Measurements from ENCODE around the gene MRPL40. TPM values are rescaled to one million over a fixed set of nuclear protein-coding genes. Genes with fewer than 3 reads are reported as not detected.

The MRPL40 gene
- total and polyA plus RNA-seq, 10 of the 15 experiments (the other 5 are each of a cell fraction or from before 2014, with no cell fraction given): 41.2 to 207 (median 69.1) TPM

DNA sequence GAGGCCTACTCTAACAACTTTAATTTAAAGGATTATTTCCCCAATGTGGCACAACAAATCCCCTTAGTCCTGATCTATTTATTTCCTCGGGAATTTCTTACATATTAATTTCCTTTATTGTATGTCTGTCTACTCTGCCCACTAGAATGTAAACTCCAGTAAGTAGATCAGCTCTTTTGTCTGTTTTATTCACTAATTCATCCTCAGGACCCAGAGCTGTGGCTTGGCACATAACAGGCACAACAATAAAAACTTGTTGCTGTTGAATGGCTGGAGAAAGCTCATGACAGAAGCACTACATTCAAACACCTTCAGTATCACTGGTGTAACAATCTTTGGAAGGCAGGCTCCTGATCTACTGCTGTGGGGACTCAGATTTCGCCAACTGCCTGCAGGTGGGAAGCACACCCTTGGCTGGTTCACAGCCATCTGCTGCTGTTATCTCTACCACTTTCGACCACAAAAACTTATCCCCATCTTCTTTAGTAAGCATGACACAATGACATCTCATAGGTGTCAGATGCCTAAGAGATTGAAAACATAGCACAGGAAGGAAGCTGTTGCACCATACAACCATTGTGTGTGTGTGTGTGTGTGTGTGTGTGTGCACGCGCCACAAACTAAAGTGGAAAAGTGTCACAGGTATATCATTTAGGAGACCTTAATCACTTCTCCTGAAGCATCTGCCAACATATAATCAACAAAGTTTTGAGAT is 12.7 kb upstream of the MRPL40 start (continued):
- TF ChIP-seq, protein P1, sequence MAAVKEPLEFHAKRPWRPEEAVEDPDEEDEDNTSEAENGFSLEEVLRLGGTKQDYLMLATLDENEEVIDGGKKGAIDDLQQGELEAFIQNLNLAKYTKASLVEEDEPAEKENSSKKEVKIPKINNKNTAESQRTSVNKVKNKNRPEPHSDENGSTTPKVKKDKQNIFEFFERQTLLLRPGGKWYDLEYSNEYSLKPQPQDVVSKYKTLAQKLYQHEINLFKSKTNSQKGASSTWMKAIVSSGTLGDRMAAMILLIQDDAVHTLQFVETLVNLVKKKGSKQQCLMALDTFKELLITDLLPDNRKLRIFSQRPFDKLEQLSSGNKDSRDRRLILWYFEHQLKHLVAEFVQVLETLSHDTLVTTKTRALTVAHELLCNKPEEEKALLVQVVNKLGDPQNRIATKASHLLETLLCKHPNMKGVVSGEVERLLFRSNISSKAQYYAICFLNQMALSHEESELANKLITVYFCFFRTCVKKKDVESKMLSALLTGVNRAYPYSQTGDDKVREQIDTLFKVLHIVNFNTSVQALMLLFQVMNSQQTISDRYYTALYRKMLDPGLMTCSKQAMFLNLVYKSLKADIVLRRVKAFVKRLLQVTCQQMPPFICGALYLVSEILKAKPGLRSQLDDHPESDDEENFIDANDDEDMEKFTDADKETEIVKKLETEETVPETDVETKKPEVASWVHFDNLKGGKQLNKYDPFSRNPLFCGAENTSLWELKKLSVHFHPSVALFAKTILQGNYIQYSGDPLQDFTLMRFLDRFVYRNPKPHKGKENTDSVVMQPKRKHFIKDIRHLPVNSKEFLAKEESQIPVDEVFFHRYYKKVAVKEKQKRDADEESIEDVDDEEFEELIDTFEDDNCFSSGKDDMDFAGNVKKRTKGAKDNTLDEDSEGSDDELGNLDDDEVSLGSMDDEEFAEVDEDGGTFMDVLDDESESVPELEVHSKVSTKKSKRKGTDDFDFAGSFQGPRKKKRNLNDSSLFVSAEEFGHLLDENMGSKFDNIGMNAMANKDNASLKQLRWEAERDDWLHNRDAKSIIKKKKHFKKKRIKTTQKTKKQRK (IDR thresholded peaks at IDR 0.05; ENCODE audit: low read depth, low read length): no peak
- no peak for TF ChIP-seq RAD51 (IDR thresholded peaks at IDR 0.05)
- TF ChIP-seq MEF2A (IDR thresholded peaks at IDR 0.05; ENCODE audit: insufficient read depth, low read depth, low read length): no peak
- TF ChIP-seq, protein P2, sequence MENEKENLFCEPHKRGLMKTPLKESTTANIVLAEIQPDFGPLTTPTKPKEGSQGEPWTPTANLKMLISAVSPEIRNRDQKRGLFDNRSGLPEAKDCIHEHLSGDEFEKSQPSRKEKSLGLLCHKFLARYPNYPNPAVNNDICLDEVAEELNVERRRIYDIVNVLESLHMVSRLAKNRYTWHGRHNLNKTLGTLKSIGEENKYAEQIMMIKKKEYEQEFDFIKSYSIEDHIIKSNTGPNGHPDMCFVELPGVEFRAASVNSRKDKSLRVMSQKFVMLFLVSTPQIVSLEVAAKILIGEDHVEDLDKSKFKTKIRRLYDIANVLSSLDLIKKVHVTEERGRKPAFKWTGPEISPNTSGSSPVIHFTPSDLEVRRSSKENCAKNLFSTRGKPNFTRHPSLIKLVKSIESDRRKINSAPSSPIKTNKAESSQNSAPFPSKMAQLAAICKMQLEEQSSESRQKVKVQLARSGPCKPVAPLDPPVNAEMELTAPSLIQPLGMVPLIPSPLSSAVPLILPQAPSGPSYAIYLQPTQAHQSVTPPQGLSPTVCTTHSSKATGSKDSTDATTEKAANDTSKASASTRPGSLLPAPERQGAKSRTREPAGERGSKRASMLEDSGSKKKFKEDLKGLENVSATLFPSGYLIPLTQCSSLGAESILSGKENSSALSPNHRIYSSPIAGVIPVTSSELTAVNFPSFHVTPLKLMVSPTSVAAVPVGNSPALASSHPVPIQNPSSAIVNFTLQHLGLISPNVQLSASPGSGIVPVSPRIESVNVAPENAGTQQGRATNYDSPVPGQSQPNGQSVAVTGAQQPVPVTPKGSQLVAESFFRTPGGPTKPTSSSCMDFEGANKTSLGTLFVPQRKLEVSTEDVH (IDR thresholded peaks at IDR 0.05; ENCODE audit: low read depth, partially characterized antibody): no peak
- TF ChIP-seq JUNB (IDR thresholded peaks at IDR 0.05): no peak
- TF ChIP-seq, protein P3, sequence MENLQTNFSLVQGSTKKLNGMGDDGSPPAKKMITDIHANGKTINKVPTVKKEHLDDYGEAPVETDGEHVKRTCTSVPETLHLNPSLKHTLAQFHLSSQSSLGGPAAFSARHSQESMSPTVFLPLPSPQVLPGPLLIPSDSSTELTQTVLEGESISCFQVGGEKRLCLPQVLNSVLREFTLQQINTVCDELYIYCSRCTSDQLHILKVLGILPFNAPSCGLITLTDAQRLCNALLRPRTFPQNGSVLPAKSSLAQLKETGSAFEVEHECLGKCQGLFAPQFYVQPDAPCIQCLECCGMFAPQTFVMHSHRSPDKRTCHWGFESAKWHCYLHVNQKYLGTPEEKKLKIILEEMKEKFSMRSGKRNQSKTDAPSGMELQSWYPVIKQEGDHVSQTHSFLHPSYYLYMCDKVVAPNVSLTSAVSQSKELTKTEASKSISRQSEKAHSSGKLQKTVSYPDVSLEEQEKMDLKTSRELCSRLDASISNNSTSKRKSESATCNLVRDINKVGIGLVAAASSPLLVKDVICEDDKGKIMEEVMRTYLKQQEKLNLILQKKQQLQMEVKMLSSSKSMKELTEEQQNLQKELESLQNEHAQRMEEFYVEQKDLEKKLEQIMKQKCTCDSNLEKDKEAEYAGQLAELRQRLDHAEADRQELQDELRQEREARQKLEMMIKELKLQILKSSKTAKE (IDR thresholded peaks at IDR 0.05; ENCODE audit: low read depth, poor library complexity, severe bottlenecking): no peak
- no peak for TF ChIP-seq MXI1 (IDR thresholded peaks at IDR 0.05; ENCODE audit: low read depth, low read length)
- TF ChIP-seq, protein P4, sequence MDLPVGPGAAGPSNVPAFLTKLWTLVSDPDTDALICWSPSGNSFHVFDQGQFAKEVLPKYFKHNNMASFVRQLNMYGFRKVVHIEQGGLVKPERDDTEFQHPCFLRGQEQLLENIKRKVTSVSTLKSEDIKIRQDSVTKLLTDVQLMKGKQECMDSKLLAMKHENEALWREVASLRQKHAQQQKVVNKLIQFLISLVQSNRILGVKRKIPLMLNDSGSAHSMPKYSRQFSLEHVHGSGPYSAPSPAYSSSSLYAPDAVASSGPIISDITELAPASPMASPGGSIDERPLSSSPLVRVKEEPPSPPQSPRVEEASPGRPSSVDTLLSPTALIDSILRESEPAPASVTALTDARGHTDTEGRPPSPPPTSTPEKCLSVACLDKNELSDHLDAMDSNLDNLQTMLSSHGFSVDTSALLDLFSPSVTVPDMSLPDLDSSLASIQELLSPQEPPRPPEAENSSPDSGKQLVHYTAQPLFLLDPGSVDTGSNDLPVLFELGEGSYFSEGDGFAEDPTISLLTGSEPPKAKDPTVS (IDR thresholded peaks at IDR 0.05; ENCODE audit: low read depth, low read length): no peak
- TF ChIP-seq TCF7 (IDR thresholded peaks at IDR 0.05; ENCODE audit: borderline replicate concordance): no peak
- TF ChIP-seq PAX8 (IDR thresholded peaks at IDR 0.05): no peak
- no peak for TF ChIP-seq SUZ12 (IDR thresholded peaks at IDR 0.05; ENCODE audit: unreplicated experiment)
- TF ChIP-seq YBX1 (IDR thresholded peaks at IDR 0.05): no peak
- TF ChIP-seq NFIC (IDR thresholded peaks at IDR 0.05; ENCODE audit: low read depth, low read length): peak; percentile 32; the same call in 1 of the 2 replicates
- no peak for TF ChIP-seq SPI1 (IDR thresholded peaks at IDR 0.05; ENCODE audit: borderline replicate concordance, insufficient read depth, low read depth, low read length)
- no peak for TF ChIP-seq FOXK2 (IDR thresholded peaks at IDR 0.05)
- TF ChIP-seq CHD2 (IDR thresholded peaks at IDR 0.05; ENCODE audit: borderline replicate concordance, low read depth, low read length): peak; percentile 46; the same call in 1 of the 2 replicates
- no peak for TF ChIP-seq BRCA1 (IDR thresholded peaks at IDR 0.05; ENCODE audit: low read depth, low read length)
- TF ChIP-seq, protein P5, sequence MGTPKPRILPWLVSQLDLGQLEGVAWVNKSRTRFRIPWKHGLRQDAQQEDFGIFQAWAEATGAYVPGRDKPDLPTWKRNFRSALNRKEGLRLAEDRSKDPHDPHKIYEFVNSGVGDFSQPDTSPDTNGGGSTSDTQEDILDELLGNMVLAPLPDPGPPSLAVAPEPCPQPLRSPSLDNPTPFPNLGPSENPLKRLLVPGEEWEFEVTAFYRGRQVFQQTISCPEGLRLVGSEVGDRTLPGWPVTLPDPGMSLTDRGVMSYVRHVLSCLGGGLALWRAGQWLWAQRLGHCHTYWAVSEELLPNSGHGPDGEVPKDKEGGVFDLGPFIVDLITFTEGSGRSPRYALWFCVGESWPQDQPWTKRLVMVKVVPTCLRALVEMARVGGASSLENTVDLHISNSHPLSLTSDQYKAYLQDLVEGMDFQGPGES (IDR thresholded peaks at IDR 0.05): no peak
- TF ChIP-seq SMAD1 (IDR thresholded peaks at IDR 0.05; ENCODE audit: low read depth, partially characterized antibody): no peak
